Omental fat pad (tissue), 4 donors: ENCODE results near the gene GRIN2C. TPM values are rescaled to one million over a fixed set of nuclear protein-coding genes. Genes with fewer than 3 reads are reported as not detected.

Experiments used
- ATAC-seq: fragments of 150-250 bp; one replicate; pipeline ENCODE4 v1.9.1; 2016; ENCODE audit warnings: mild to moderate bottlenecking, moderate library complexity; ENCODE audit not compliant: low FRiP score
- DNase-seq: peaks from one replicate; pipeline ENCODE4 v3.0.0-alpha.2; 2019; ENCODE audit warnings: low spot score
- total RNA-seq, 4 donors: library from RNA; depleted of rRNA; stranded (reverse); fragments of >200 nt; gene quantifications; one replicate each; pipeline ENCODE4 v1.1.0, GENCODE V29; 2016
- TF ChIP-seq, protein P1 (sequence below), 3 donors: fragments of 450-650 bp; IDR thresholded peaks; one replicate each; pipeline ENCODE4 v1.5.1; 2016 to 2017; ENCODE audit warnings: antibody characterized with exemption in 3 of 3, mild to moderate bottlenecking in 3 of 3, moderate library complexity in 2 of 3

The GRIN2C gene
- total RNA-seq, 4 donors from 2014 or later = 1.0 to 4.7 (median 1.6) TPM; not detected in 1

DNA sequence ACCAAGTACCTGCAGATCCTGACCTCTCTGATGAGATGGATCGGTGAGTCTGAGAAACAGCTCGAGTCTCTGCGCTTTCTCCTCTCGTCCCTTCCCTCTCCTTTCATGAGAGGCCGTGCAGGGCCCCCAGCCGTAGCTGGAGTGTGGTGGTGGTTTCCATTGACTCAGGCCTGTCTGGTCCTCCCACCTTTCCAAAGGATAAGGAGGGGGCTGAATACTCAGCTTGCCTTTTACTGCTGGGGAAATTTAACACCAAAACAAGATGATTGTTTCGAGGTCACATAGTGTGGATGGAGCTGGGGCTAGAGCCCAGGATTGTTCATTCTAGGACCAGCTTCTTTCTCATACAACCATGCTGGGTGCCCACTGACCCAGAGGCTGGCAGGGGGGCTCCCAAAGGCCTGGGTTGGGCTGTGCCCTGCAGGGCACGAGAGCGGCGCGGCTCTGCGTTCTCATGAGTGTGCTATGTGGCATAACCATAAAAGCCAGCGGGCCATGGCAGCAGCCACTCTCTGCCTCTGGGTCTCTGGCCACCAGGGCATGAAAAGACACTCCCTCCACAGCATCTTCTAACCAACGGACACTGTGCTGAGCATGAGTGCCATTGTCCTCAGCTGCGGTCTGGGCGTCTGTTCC lies 39.8 kb downstream of the GRIN2C start:
- ATAC-seq (no peak), DNase-seq (no peak)
- TF ChIP-seq, protein P1, sequence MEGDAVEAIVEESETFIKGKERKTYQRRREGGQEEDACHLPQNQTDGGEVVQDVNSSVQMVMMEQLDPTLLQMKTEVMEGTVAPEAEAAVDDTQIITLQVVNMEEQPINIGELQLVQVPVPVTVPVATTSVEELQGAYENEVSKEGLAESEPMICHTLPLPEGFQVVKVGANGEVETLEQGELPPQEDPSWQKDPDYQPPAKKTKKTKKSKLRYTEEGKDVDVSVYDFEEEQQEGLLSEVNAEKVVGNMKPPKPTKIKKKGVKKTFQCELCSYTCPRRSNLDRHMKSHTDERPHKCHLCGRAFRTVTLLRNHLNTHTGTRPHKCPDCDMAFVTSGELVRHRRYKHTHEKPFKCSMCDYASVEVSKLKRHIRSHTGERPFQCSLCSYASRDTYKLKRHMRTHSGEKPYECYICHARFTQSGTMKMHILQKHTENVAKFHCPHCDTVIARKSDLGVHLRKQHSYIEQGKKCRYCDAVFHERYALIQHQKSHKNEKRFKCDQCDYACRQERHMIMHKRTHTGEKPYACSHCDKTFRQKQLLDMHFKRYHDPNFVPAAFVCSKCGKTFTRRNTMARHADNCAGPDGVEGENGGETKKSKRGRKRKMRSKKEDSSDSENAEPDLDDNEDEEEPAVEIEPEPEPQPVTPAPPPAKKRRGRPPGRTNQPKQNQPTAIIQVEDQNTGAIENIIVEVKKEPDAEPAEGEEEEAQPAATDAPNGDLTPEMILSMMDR (IDR thresholded peaks at IDR 0.05) = no peak

DNA sequence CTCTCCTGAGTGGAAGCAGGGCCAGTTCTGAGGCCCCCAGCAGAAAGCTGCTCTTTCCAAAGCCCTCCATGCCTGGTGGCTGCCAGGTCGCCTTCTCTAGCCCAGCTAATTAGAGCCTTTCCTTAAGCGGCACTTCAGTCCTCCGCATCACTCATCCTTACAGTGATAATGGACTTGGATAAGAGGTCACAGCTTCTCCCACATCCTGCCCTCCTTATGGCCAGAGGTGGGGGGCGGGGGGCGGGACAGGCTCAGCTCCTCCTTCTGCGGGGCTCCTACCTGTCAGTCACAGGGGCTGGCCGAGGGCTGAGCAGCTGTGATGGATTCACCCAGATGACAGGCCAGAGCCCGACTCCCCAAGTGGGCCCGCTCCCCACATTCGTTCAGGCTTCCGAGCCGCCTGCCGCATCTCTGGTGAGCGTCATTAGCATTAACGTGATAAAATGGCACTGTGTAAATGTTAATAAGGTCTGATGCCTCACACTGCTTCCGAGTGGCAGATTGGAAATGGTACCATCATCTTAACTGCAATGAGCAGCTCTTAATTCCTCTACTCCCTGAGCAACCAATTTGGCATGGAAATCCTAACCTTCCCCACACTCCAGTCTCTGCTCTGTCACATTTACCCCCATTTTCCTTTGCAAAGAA lies 41.3 kb downstream of the GRIN2C start:
- TF ChIP-seq, protein P1 (IDR thresholded peaks at IDR 0.05) = no peak
- ATAC-seq = no peak
- no peak for DNase-seq

GRCh38 chr17:74816905-74817620 lies 42.6 kb downstream of the GRIN2C start:
- DNase-seq (no peak), ATAC-seq (no peak)
- TF ChIP-seq, protein P1 (IDR thresholded peaks at IDR 0.05) = no peak

DNA sequence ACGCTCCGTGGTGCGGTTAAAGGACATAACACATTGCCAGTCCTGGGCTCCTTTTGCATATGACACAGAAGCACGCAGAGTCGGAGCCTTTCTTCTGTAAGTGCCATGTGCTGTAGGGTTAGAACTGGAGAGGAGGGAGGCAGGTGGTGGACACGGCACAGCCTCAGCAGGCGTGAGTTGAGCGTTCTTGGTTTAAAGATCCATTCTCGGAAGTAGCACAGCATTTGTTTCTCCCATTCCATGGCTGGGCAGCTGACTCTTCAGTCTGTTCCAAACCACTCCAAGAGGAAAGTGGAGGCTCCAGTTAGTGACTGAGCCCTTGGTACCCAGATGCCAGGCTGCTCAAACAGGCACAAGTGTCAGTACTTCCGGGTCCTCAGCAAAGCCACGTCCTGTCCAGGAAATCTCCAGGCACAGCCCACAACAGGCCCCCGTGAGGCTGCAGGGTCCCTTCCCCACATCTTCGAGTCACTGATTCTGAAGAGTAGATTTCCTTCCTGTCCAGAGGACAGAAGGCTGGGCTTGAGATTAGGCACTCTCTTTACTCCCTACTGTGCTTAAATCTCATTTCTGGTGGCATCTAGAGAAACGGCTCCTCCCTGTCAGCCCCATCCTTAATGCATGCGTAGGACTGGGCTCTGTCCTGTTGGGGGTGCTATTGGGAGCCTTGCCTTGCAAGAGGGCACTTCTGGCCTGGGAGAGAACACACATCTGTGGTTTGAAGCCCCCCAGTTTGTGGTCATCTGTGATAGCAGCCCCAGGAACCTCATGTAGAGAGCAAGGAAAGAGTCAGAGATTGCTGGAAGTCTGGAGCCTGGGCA lies 43.9 kb downstream of the GRIN2C start:
- ATAC-seq = no peak
- TF ChIP-seq, protein P1 (IDR thresholded peaks at IDR 0.05) = no peak
- no peak for DNase-seq

- TF ChIP-seq, protein P1 (IDR thresholded peaks at IDR 0.05) = no peak
- no peak for DNase-seq
- ATAC-seq = no peak
Observed at GRCh38 chr17:74815067-74815466, 44.6 kb downstream of the GRIN2C start.

DNA sequence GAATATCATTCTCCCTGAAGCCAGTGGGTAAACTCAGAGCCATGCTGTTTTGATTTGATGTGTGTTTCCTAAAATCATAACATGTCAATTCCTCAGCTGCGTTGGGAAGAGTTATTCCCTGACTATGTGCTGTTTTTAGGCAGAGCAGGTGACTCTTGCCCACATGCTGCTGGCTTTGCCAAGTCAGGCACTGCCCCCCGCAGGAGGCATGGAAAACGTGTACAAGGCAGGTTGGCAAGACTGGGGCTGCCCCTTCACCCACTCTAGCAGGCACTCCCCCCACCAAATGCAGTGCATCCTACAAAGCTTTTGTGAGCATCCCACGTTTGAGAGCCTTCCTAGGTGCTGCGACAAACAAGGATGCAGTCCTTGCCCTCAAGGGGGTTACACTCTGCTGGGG lies 45.2 kb downstream of the GRIN2C start:
- TF ChIP-seq, protein P1 (IDR thresholded peaks at IDR 0.05) = no peak
- ATAC-seq (no peak), DNase-seq (no peak)
